ENCODE data around the gene SCIMP. TPM values are rescaled to one million over a fixed set of nuclear protein-coding genes. Genes with fewer than 3 reads are reported as not detected.

SCIMP gene
- total and polyA plus RNA-seq, 2 of the 13 experiments (the other 11 are each of a cell fraction or from before 2014, with no cell fraction given), result not detected

DNA sequence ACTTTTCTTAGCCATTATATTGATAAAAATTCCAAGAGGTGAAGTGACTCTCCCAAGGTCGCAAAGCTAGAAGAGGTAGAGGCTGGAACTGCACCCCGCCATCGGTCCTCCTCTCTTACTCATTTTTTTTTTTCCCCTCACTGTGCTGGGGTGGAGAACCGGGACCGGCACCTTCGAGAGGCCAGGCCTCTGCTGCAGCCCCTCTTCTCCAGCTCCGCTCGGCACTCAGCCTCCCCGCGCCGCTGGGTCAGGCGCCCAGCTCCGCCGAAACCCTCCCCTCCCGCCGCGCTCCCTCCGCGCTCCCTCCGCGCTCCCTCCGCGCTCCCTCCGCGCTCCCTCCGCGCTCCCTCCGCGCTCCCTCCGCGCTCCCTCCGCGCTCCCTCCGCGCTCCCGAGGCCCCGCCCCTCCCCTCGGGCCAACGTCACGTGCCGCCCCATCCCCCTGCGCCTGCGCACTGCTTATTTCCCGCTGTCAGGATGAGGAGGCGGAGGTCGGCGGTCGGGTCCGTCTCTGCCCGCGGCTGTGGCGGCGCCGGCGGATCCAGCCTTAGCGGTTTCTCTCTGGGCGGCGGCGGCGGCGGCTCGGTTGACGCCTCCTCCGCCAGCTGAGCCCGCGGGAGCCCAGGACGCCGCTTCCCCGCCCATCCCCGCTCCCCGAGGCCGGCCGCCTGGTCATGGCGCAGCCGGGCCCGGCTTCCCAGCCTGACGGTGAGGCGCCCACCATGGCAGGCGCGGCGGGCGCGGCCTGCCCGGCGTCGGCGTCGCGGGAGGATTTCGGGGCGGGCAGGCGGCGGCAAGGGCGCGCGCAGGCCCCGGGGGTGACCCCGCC is 47.4 kb upstream of the SCIMP start, which contains the start of gene RABEP1:
TSS of gene RABEP1 (plus strand) at position 471 of the 828 bp plus-strand sequence. CDS start at position 674, 203 bp downstream.
- Histone ChIP-seq H3K27ac (ENCODE audit: extremely low read length, insufficient read depth, low read length) (peak within 1 kb of the TSS; percentile 72), H3K4me3 (replicated peaks in 1 of 3; ENCODE audit: insufficient read depth in 1 of 3, low read depth in 2 of 3, low read length in 3 of 3) (peak within 1 kb of the TSS; percentile 67 to 95 (median 77)), H4K20me1 (ENCODE audit: insufficient read depth, low read length) (peaks cover 17% of the 10 kb centered on the region; the same call in 1 of the 2 replicates), H3K4me2 (ENCODE audit: low read depth, low read length) (peak within 1 kb of the TSS; percentile 97), H3K4me1 (ENCODE audit: insufficient read depth, low read length) (peaks cover 33% of the 10 kb centered on the region), H3K79me2 (ENCODE audit: insufficient read depth, low read length) (peaks cover 38% of the 10 kb centered on the region), H3K9me3 (ENCODE audit: low read length) (no peaks in the 10 kb centered on the region), H2AFZ (ENCODE audit: low read length) (peak within 1 kb of the TSS; percentile 81), H3K27me3 (ENCODE audit: control insufficient read depth in 1 of 2, insufficient read depth in 2 of 2, low read length in 2 of 2) (peaks cover 0 to 3% of the 10 kb centered on the region in 2 experiments; a peak in 1 of 5 replicates), H3K36me3 (replicated peaks in 1 of 2; ENCODE audit: control insufficient read depth in 1 of 2, insufficient read depth in 2 of 2, low read length in 2 of 2) (no peaks in the 10 kb centered on the region), H3K9ac (ENCODE audit: insufficient read depth, low read depth, low read length) (peak within 1 kb of the TSS; percentile 78)
- DNase-seq (ENCODE audit: low spot score) (peak; percentile 75), FAIRE-seq (no peak), ATAC-seq (peak; percentile 86)
- whole genome bisulfite sequencing (ENCODE audit: low lambda C conversion rate), result 1% methylated on average over 27 of the region's 98 CpGs
- CTCF ChIA-PET (ENCODE audit: low intra/inter-chr PET ratio, low total read pairs), result no interaction called here
- intact Hi-C loops (cut with micrococcal nuclease; ENCODE audit: unreplicated experiment), result no loop called here
- BruUV-seq (replicated peaks), result no TSS peak
- POLR2A ChIA-PET, result interaction anchor here (0.9 to 1.7 kb wide), 4 partner anchors 12 to 137 kb away, joined by 3 to 4 read pairs (median 4); partner anchors contain the start of genes NUP88 and RPAIN
- in situ Hi-C loops (cut with HindIII; ENCODE audit: extremely low pct_ligation_motif_present, low pct_unique_long_range_greater_than_20kb), result no loop called here
- 0 out of 4 replicates have a peak, but pooled peaks of 1 of the 2 experiments have one; percentile 21 for TF ChIP-seq REST (IDR thresholded peaks at IDR 0.05; ENCODE audit: borderline replicate concordance in 1 of 2, low read depth in 1 of 2, low read length in 2 of 2)
- peak; percentile 74 for TF ChIP-seq PHF5A (CRISPR knock-in tag; IDR thresholded peaks at IDR 0.05; ENCODE audit: low read depth, unreplicated experiment)
- no peak for TF ChIP-seq ISX (CRISPR knock-in tag; conservative IDR thresholded peaks at IDR 0.05)
- TF ChIP-seq ZNF792 (CRISPR knock-in tag; IDR thresholded peaks at IDR 0.05), result no peak
- no peak for TF ChIP-seq ZMAT5 (CRISPR knock-in tag; IDR thresholded peaks at IDR 0.05; ENCODE audit: borderline replicate concordance, low read depth)
- TF ChIP-seq ATF7-NPFF (CRISPR knock-in tag; IDR thresholded peaks at IDR 0.05; ENCODE audit: low read depth), result 0 out of 2 replicates have a peak, but pooled peaks have one; percentile 31
- TF ChIP-seq ZFY (CRISPR knock-in tag; IDR thresholded peaks at IDR 0.05), result peak; percentile 81
- TF ChIP-seq EEA1 (CRISPR knock-in tag; IDR thresholded peaks at IDR 0.05; ENCODE audit: borderline replicate concordance), result no peak
- peak; percentile 58 for TF ChIP-seq ZNF776 (CRISPR knock-in tag; IDR thresholded peaks at IDR 0.05)
- TF ChIP-seq E2F2 (CRISPR knock-in tag; IDR thresholded peaks at IDR 0.05; ENCODE audit: borderline replicate concordance), result no peak
- peak; percentile 41; the same call in 1 of the 2 replicates for TF ChIP-seq KDM5B (CRISPR knock-in tag; IDR thresholded peaks at IDR 0.05; ENCODE audit: borderline replicate concordance)
- TF ChIP-seq BHLHE40 (IDR thresholded peaks at IDR 0.05; ENCODE audit: low read length), result peak; percentile 96
- peak; percentile 37; the same call in 1 of the 2 replicates for TF ChIP-seq ZNF274 (CRISPR knock-in tag; IDR thresholded peaks at IDR 0.05)
- TF ChIP-seq PAF1 (CRISPR knock-in tag; IDR thresholded peaks at IDR 0.05), result no peak
- TF ChIP-seq, protein P1, sequence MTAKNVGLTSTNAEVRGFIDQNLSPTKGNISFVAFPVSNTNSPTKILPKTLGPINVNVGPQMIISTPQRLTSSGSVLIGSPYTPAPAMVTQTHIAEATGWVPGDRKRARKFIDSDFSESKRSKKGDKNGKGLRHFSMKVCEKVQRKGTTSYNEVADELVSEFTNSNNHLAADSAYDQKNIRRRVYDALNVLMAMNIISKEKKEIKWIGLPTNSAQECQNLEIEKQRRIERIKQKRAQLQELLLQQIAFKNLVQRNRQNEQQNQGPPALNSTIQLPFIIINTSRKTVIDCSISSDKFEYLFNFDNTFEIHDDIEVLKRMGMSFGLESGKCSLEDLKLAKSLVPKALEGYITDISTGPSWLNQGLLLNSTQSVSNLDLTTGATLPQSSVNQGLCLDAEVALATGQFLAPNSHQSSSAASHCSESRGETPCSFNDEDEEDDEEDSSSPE (CRISPR knock-in tag; IDR thresholded peaks at IDR 0.05), result peak; percentile 38; the same call in 1 of the 2 replicates
- peak; percentile 16; the same call in 1 of the 2 replicates for TF ChIP-seq HOXA3 (CRISPR knock-in tag; IDR thresholded peaks at IDR 0.05)
- no peak for TF ChIP-seq NONO (IDR thresholded peaks at IDR 0.05)
- TF ChIP-seq NONO (CRISPR knock-in tag; conservative IDR thresholded peaks at IDR 0.05), result peak; percentile 73; the same call in 1 of the 2 replicates
